HCT116 (cell line): Measurements from ENCODE around the gene RUNX1. TPM values are rescaled to one million over a fixed set of nuclear protein-coding genes. Genes with fewer than 3 reads are reported as not detected.

Experiments used
- ATAC-seq: fragments of 200-7000 bp; cut with Tn5 transposase; 2 replicates; pipeline ENCODE4 v1.9.1; 2020; ENCODE audit warnings: mild to moderate bottlenecking, moderate library complexity
- BruUV-seq: library from RNA; stranded (reverse); fragments of 400-500 nt; replicated peaks from 2 replicates; lab custom pipeline; 2021; lab: Mats Ljungman, UMichigan
- CTCF ChIA-PET: fragments of 300-600 bp; sonication (Branson Sonifier 250); formaldehyde crosslinking; loops from one replicate; lab custom pipeline; 2021; ENCODE audit warnings: antibody characterized with exemption; lab: Charles Lee
- POLR2A ChIA-PET: fragments of 300-600, 350-600 bp; sonication (Branson Sonifier 250); formaldehyde crosslinking; loops from one replicate; lab custom pipeline; 2021; ENCODE audit warnings: antibody characterized with exemption; lab: Charles Lee
- RAD21 ChIA-PET, 2 experiments: fragments of 300-600 bp; sonication (Branson Sonifier 250); formaldehyde crosslinking; loops; one replicate each; lab custom pipeline; 2023; ENCODE audit warnings: low total read pairs in 2 of 2; ENCODE audit not compliant: uncharacterized antibody in 2 of 2, unreplicated experiment in 2 of 2, low non-redundant PET in 1 of 2; lab: Charles Lee
- DNase-seq: peaks from one replicate; pipeline ENCODE4 v3.0.0-alpha.2; 2010; ENCODE audit warnings: low read depth, low spot score
- H2AFZ ChIP-seq: fragments of 200-600 bp; shearing (Covaris generic), sonication (generic); 2 replicates; pipeline ENCODE4 v1.6.1; 2017; ENCODE audit warnings: low read depth, mixed run types, mixed read lengths, antibody characterized with exemption, low read length; ENCODE audit not compliant: poor library complexity, severe bottlenecking
- H3K27ac ChIP-seq: 2 replicates; pipeline ENCODE4 v1.5.1; 2012; ENCODE audit warnings: low read depth, low read length
- H3K27me3 ChIP-seq: fragments of 200-600 bp; sonication (generic); 2 replicates; pipeline ENCODE4 v1.6.1; 2016; ENCODE audit warnings: mixed run types, low read length, mixed read lengths; ENCODE audit not compliant: insufficient read depth
- H3K36me3 ChIP-seq, 2 experiments: fragments of 200-500 bp in 1 of 2; fragments of 200-600 bp in 1 of 2; sonication (Bioruptor generic) in 1 of 2; sonication (generic) in 1 of 2; 2 replicates each; pipeline versions ENCODE4 v1.5.1 to v1.6.1; 2014 to 2016; ENCODE audit warnings: low read length in 2 of 2, inconsistent platforms in 1 of 2, mixed read lengths in 1 of 2, mixed run types in 1 of 2; ENCODE audit not compliant: insufficient read depth in 2 of 2, control insufficient read depth in 1 of 2
- H3K4me1 ChIP-seq, 2 experiments: fragments of 200-600 bp in 1 of 2; sonication (generic) in 1 of 2; 2 replicates each; pipeline versions ENCODE4 v1.5.1 to v1.6.1; 2012 to 2017; ENCODE audit warnings: low read length in 2 of 2, inconsistent platforms in 1 of 2, mild to moderate bottlenecking in 1 of 2, mixed read lengths in 1 of 2, mixed run types in 1 of 2, moderate library complexity in 1 of 2; ENCODE audit not compliant: insufficient read depth in 2 of 2, control insufficient read depth in 1 of 2
- H3K4me2 ChIP-seq: fragments of 200-600 bp; sonication (generic); 2 replicates; pipeline ENCODE4 v1.6.1; 2017; ENCODE audit warnings: mixed run types, low read length, mixed read lengths
- H3K4me3 ChIP-seq, 2 experiments: fragments of 200-600 bp in 1 of 2; sonication (generic) in 1 of 2; replicated peaks in 1 of 2; 2 replicates each; pipeline ENCODE4 v1.5.1; 2011 to 2016; ENCODE audit warnings: low read length in 2 of 2, control low read depth in 1 of 2, low read depth in 1 of 2, mild to moderate bottlenecking in 1 of 2, mixed read lengths in 1 of 2, mixed run types in 1 of 2
- H3K79me2 ChIP-seq: fragments of 200-600 bp; sonication (generic); 2 replicates; pipeline ENCODE4 v1.6.1; 2017; ENCODE audit warnings: mild to moderate bottlenecking, mixed run types, low read length, moderate library complexity, mixed read lengths; ENCODE audit not compliant: insufficient read depth
- H3K9ac ChIP-seq: fragments of 200-600 bp; sonication (generic); 2 replicates; pipeline ENCODE4 v1.6.1; 2016; ENCODE audit warnings: low read length, mixed read lengths
- H3K9me2 ChIP-seq: fragments of 200-600 bp; sonication (generic), shearing (Covaris generic); 2 replicates; pipeline ENCODE4 v1.6.1; 2017; ENCODE audit warnings: mixed run types, mild to moderate bottlenecking, moderate library complexity; ENCODE audit not compliant: insufficient read depth
- H3K9me3 ChIP-seq, 2 experiments: fragments of 200-500 bp in 1 of 2; fragments of 200-600 bp in 1 of 2; sonication (Bioruptor generic) in 1 of 2; sonication (generic) in 1 of 2; 2 replicates each; pipeline ENCODE4 v1.6.1; 2014 to 2017; ENCODE audit warnings: low read length in 2 of 2, mixed read lengths in 2 of 2, inconsistent platforms in 1 of 2, low read depth in 1 of 2, mild to moderate bottlenecking in 1 of 2, mixed run types in 1 of 2, moderate library complexity in 1 of 2; ENCODE audit not compliant: control insufficient read depth in 1 of 2, insufficient read depth in 1 of 2
- H4K20me1 ChIP-seq: fragments of 200-600 bp; sonication (generic), shearing (Covaris generic); 2 replicates; pipeline ENCODE4 v1.6.1; 2017; ENCODE audit warnings: mixed run types, mild to moderate bottlenecking, moderate library complexity; ENCODE audit not compliant: insufficient read depth
- intact Hi-C: fragments of 100-400 bp; cut with micrococcal nuclease; formaldehyde crosslinking; loops from 2 replicates; pipeline ENCODE4 v1.10.0; 2022
- total RNA-seq: library from RNA; stranded (reverse); gene quantifications from one replicate; pipeline ENCODE4 v1.2.1, GENCODE V29; 2021; ENCODE audit not compliant: unreplicated experiment
- TF ChIP-seq, protein P1 (sequence below): IDR thresholded peaks from 2 replicates; pipeline ENCODE4 v1.6.1; 2012; ENCODE audit warnings: low read depth
- TF ChIP-seq, protein P2 (sequence below): IDR thresholded peaks from 2 replicates; pipeline ENCODE4 v1.6.1; 2012

The RUNX1 gene
- total RNA-seq, 1 experiment from 2014 or later: 33.5 TPM

DNA sequence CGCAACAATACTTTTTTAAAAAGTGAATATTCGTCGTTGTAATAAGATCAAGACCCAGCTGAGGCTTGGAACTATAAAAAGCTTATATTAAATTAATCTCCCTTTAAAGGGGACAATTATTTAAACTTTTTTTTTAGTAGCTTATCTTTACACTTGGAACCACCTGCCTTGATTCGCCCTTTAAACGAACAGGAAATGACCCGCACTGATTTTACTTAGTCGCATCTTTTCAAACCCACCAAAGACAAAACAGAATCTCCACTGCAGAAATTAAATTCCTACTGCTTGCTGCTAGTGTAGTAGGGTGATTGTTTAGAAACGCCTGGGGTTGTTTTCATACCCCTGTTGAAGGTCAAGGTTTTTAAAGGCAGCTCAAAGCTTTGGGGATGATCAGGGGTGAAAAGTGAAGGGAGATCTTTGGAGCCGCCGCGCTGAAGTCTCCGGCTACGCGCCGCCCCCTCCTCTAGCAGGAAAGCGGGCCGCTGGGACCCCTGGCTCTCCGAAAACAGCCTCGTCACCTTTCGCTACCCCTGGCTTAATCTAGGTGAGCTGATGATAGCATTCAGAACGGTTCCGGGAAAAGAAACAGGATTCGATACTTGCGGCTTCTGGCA lies 163.4 kb downstream of the RUNX1 start:
- TF ChIP-seq, protein P1, sequence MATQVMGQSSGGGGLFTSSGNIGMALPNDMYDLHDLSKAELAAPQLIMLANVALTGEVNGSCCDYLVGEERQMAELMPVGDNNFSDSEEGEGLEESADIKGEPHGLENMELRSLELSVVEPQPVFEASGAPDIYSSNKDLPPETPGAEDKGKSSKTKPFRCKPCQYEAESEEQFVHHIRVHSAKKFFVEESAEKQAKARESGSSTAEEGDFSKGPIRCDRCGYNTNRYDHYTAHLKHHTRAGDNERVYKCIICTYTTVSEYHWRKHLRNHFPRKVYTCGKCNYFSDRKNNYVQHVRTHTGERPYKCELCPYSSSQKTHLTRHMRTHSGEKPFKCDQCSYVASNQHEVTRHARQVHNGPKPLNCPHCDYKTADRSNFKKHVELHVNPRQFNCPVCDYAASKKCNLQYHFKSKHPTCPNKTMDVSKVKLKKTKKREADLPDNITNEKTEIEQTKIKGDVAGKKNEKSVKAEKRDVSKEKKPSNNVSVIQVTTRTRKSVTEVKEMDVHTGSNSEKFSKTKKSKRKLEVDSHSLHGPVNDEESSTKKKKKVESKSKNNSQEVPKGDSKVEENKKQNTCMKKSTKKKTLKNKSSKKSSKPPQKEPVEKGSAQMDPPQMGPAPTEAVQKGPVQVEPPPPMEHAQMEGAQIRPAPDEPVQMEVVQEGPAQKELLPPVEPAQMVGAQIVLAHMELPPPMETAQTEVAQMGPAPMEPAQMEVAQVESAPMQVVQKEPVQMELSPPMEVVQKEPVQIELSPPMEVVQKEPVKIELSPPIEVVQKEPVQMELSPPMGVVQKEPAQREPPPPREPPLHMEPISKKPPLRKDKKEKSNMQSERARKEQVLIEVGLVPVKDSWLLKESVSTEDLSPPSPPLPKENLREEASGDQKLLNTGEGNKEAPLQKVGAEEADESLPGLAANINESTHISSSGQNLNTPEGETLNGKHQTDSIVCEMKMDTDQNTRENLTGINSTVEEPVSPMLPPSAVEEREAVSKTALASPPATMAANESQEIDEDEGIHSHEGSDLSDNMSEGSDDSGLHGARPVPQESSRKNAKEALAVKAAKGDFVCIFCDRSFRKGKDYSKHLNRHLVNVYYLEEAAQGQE: no peak
- TF ChIP-seq, protein P2, sequence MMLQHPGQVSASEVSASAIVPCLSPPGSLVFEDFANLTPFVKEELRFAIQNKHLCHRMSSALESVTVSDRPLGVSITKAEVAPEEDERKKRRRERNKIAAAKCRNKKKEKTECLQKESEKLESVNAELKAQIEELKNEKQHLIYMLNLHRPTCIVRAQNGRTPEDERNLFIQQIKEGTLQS: no peak
- BruUV-seq: TSS peak; percentile 13
- Histone ChIP-seq H3K4me2 (peak overlapping the region; percentile 100), H3K9ac (peak overlapping the region; percentile 87), H2AFZ (no peak overlapping the region), H3K4me3 (peak overlapping the region; percentile 68 to 81), H4K20me1 (no peaks in the 10 kb centered on the region), H3K9me3 (no peaks in the 10 kb centered on the region), H3K27ac (peak overlapping the region; percentile 70), H3K79me2 (peaks cover 74% of the 10 kb centered on the region), H3K27me3 (no peaks in the 10 kb centered on the region), H3K9me2 (no peaks in the 10 kb centered on the region), H3K4me1 (peaks cover 36 to 75% of the 10 kb centered on the region in 2 experiments), H3K36me3 (peaks cover 2 to 5% of the 10 kb centered on the region in 2 experiments; a peak in 2 of 4 replicates)
- no peak for ATAC-seq
- intact Hi-C loops: loop anchor here (1.0 to 5.0 kb wide), 5 partner anchors 49 to 332 kb away; no protein-coding TSS in a partner anchor
- ChIA-PET CTCF (interaction anchor here (1.3 to 4.6 kb wide), 3 partner anchors 140 to 515 kb away, joined by 3 to 31 read pairs (median 7); no protein-coding TSS in a partner anchor), RAD21 (interaction anchor here (0.6 to 3.4 kb wide), 3 partner anchors 40 to 140 kb away, joined by 3 to 23 read pairs (median 8); no protein-coding TSS in a partner anchor), POLR2A (interaction anchor here (3.9 kb wide), 1 partner anchor 89 kb away, joined by 33 read pairs; no protein-coding TSS in a partner anchor)
- DNase-seq: no peak
